HL-60 (cell line): ENCODE data around the gene TUBB.
"Not testable (repeated sequence)": the region's sequence is repeated elsewhere in the genome, so short reads cannot be mapped to it uniquely, and the experiment has no call there.

Source experiments
- DNase-seq, 2 experiments: peaks; one replicate each; pipeline ENCODE4 v3.0.0-alpha.2; 2010 to 2020; ENCODE audit warnings: low read depth in 1 of 2, low spot score in 1 of 2
- H3K27ac ChIP-seq: fragments of 250-450 bp; sonication (Bioruptor Pico); replicated peaks from 2 replicates; pipeline ENCODE4 v1.5.1; 2020; ENCODE audit warnings: mild to moderate bottlenecking, moderate library complexity
- H3K27me3 ChIP-seq: fragments of 250-450 bp; sonication (Bioruptor Pico); 2 replicates; pipeline ENCODE4 v1.5.1; 2021; ENCODE audit warnings: mild to moderate bottlenecking, moderate library complexity; ENCODE audit not compliant: insufficient read depth, poor library complexity, severe bottlenecking
- H3K4me3 ChIP-seq: replicated peaks from 2 replicates; pipeline ENCODE4 v1.5.1; 2011; ENCODE audit warnings: mild to moderate bottlenecking, control low read depth, low read length; ENCODE audit not compliant: insufficient read depth
- GABPA ChIP-seq: IDR thresholded peaks from 2 replicates; pipeline ENCODE4 v1.6.1; 2012; ENCODE audit warnings: low read depth
- POLR2AphosphoS5 ChIP-seq: IDR thresholded peaks from 2 replicates; pipeline ENCODE4 v1.6.1; 2012; ENCODE audit warnings: low read depth
- SPI1 ChIP-seq: IDR thresholded peaks from 2 replicates; pipeline ENCODE4 v1.6.1; 2012; ENCODE audit warnings: low read depth, mild to moderate bottlenecking, borderline replicate concordance
- TF ChIP-seq, protein P1 (sequence below): IDR thresholded peaks from one replicate; pipeline ENCODE4 v1.5.1; 2011; ENCODE audit warnings: low read length, control low read depth, inconsistent platforms; ENCODE audit not compliant: insufficient read depth
- TF ChIP-seq, protein P2 (sequence below): IDR thresholded peaks from 2 replicates; pipeline ENCODE4 v1.6.1; 2012; ENCODE audit warnings: low read depth; ENCODE audit not compliant: insufficient replicate concordance

Gene TUBB

DNA sequence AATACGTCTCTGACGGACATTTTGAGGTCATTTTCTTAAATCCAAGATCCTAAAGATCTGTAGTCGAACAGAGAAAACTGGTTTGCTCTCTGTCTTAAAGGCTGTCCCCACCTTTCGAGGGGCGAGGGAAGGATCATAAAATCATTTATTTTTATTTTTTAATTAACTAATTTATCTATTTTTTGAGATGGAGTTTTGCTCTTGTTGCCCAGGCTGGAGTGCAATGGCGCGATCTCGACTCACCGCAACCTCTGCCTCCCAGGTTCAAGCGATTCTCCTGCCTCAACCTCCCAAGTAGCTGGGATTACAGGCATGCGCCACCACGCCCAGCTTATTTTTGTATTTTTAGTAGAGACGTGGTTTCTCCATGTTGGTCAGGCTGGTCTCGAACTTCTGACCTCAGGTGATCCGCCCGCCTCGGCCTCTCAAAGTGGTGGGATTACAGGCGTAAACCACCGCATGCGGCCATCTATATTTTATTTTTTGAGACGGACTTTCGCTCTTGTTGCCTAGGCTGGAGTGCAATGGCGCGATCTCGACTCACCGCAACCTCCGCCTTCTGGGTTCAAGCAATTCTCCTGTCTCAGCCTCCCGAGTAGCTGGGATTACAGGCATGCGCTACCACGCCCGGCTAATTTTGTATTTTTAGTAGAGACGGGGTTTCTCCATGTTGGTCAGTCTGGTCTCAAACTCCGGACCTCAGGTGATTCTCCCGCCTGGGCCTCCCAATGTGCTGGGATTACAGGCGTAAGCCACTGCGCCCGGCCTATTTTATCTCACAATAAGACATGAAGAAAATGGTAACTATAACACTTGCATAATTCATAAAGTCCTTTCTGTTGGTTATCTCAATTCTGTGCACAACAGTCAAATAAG is 2.1 kb upstream of the TUBB start:
- DNase-seq, H3K27me3 ChIP-seq: not testable (repeated sequence)
- peak overlapping the region; percentile 93 for H3K27ac ChIP-seq
- peak overlapping the region; percentile 32 for H3K4me3 ChIP-seq

DNA sequence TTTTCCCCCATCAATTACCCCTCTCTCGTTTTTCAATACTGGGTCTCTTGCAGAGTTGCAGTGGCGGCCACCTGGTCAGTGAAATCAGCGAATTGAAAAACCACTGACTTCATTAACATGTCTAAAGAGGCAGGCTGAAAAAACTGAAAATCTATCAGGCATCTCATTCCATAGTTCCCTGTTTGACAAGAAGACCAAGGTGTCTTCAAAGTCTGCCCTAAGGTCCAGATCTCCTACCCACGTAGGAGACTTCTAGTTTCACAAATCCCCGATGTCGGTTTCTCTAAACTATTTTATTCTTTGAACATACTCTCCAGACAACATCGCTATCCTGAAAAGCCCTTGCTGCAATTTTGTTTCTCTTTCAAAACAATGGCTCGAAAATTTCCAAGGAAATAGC is 796 bp upstream of the TUBB start:
- TF ChIP-seq POLR2AphosphoS5: no peak
- Histone ChIP-seq H3K4me3 (peak overlapping the region; percentile 67), H3K27me3 (no peaks in the 10 kb centered on the region), H3K27ac (peak overlapping the region; percentile 93)
- DNase-seq: no peak

DNA sequence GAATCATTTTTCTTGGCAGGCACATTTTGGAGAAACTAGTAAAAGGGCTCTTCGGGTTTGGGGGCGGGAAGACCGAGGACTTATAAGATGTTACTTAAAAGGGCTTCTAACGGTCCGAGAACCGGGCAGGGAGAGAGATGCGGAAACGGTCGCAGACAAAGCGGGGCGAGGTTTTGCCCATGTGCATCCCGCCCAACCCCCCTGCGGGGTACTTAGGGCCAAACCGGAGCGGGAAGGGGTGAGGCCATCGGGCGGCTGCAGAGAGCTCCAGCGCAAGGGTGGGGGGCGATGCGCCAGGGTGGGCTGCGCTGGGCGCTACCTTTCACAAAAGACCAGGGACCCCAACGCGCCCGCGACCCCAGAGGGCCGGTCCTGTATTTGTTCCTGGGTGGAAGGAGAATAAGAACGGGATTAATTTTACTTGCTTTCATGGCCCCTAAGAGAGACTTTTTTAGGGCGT is 616 bp downstream of the TUBB start:
- peak in 1 of 2 experiments; percentile 81 for DNase-seq
- H3K4me3 ChIP-seq: peak overlapping the region; percentile 67
- no peaks in the 10 kb centered on the region for H3K27me3 ChIP-seq
- no peak for TF ChIP-seq SPI1
- TF ChIP-seq, protein P1, sequence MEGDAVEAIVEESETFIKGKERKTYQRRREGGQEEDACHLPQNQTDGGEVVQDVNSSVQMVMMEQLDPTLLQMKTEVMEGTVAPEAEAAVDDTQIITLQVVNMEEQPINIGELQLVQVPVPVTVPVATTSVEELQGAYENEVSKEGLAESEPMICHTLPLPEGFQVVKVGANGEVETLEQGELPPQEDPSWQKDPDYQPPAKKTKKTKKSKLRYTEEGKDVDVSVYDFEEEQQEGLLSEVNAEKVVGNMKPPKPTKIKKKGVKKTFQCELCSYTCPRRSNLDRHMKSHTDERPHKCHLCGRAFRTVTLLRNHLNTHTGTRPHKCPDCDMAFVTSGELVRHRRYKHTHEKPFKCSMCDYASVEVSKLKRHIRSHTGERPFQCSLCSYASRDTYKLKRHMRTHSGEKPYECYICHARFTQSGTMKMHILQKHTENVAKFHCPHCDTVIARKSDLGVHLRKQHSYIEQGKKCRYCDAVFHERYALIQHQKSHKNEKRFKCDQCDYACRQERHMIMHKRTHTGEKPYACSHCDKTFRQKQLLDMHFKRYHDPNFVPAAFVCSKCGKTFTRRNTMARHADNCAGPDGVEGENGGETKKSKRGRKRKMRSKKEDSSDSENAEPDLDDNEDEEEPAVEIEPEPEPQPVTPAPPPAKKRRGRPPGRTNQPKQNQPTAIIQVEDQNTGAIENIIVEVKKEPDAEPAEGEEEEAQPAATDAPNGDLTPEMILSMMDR: no peak
- no peak for TF ChIP-seq GABPA
- TF ChIP-seq, protein P2, sequence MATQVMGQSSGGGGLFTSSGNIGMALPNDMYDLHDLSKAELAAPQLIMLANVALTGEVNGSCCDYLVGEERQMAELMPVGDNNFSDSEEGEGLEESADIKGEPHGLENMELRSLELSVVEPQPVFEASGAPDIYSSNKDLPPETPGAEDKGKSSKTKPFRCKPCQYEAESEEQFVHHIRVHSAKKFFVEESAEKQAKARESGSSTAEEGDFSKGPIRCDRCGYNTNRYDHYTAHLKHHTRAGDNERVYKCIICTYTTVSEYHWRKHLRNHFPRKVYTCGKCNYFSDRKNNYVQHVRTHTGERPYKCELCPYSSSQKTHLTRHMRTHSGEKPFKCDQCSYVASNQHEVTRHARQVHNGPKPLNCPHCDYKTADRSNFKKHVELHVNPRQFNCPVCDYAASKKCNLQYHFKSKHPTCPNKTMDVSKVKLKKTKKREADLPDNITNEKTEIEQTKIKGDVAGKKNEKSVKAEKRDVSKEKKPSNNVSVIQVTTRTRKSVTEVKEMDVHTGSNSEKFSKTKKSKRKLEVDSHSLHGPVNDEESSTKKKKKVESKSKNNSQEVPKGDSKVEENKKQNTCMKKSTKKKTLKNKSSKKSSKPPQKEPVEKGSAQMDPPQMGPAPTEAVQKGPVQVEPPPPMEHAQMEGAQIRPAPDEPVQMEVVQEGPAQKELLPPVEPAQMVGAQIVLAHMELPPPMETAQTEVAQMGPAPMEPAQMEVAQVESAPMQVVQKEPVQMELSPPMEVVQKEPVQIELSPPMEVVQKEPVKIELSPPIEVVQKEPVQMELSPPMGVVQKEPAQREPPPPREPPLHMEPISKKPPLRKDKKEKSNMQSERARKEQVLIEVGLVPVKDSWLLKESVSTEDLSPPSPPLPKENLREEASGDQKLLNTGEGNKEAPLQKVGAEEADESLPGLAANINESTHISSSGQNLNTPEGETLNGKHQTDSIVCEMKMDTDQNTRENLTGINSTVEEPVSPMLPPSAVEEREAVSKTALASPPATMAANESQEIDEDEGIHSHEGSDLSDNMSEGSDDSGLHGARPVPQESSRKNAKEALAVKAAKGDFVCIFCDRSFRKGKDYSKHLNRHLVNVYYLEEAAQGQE: no peak
- TF ChIP-seq POLR2AphosphoS5: no peak
- H3K27ac ChIP-seq: peak overlapping the region; percentile 93

DNA sequence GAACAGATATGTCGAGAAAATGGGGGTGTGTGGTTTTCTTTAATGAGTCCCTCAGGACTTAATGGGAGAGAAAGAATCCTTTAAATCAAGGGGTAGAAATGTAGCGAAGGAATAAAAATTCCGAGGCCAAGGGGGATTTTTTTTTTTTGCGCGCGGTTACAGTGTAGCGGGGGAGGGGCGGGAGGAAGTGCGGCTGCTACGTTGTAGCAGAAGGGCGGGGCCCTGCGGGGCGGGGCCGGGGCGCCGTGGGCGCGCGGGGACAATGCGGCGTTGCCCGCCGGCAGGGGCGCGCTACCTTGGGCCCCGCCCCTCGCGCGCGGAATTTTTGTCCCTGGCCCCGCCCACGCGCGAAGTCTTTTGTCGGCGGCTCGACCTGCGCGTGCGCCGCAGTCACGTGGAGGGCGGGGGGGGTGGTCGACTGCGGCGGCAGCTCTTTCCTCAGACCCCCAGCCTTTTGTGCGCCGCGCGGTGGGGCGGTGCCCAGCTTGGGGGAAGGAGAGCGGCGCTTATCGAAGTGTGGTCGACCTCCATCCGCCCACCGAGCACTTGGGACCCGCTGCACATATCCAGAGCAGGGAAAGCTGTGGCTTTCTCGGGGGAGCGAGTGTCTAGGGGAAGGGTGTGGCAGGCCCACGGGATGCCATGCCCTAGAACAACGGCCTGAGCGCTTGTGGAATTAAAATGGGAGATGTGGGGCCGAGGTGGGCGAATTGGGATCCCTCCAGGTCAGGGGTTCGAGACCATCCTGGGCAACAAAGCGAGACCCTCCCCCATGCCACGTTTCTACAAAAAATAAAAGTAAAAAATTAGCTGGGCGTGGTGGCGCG is 1.3 kb downstream of the TUBB start:
- H3K4me3 ChIP-seq: peak overlapping the region; percentile 97
- peak overlapping the region; percentile 93 for H3K27ac ChIP-seq
- DNase-seq: peak; percentile 86 to 87
- no peaks in the 10 kb centered on the region for H3K27me3 ChIP-seq
- TF ChIP-seq, protein P1: no peak
- TF ChIP-seq SPI1 (peak; percentile 87), POLR2AphosphoS5 (peak; percentile 76)
- TF ChIP-seq, protein P2: no peak

DNA sequence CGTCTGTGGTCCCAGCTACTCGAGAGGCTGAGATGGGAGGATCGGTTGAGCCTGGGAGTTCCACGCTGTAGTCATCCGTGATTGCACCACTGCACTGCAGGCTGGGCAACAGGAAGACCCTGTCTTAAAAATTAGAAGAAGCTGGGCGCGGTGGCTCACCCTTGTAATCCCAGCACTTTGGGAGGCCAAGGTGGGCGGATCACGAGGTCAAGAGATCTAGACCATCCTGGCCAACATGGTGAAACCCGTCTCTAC is 1.8 kb downstream of the TUBB start:
- Histone ChIP-seq H3K4me3 (peak overlapping the region; percentile 97), H3K27ac (peak overlapping the region; percentile 93)
- H3K27me3 ChIP-seq: not testable (repeated sequence)
- DNase-seq: peak in 1 of 2 experiments; percentile 58
